Fibroblast of skin of left biceps (primary cell): ENCODE measurements around the gene PSMD13.
A peak's percentile ranks its signal among the peaks of the same experiment; 100 is the strongest.
"Not testable (repeated sequence)": the region's sequence is repeated elsewhere in the genome, so short reads cannot be mapped to it uniquely, and the experiment has no call there.

Experiments used
- DNase-seq, 2 experiments: peaks; one replicate each; pipeline ENCODE4 v3.0.0-alpha.2; 2013; ENCODE audit warnings: low read depth in 2 of 2

Gene PSMD13

GRCh38 chr11:217704-218103 lies 19.1 kb upstream of the PSMD13 start:
- DNase-seq: no peak

DNA sequence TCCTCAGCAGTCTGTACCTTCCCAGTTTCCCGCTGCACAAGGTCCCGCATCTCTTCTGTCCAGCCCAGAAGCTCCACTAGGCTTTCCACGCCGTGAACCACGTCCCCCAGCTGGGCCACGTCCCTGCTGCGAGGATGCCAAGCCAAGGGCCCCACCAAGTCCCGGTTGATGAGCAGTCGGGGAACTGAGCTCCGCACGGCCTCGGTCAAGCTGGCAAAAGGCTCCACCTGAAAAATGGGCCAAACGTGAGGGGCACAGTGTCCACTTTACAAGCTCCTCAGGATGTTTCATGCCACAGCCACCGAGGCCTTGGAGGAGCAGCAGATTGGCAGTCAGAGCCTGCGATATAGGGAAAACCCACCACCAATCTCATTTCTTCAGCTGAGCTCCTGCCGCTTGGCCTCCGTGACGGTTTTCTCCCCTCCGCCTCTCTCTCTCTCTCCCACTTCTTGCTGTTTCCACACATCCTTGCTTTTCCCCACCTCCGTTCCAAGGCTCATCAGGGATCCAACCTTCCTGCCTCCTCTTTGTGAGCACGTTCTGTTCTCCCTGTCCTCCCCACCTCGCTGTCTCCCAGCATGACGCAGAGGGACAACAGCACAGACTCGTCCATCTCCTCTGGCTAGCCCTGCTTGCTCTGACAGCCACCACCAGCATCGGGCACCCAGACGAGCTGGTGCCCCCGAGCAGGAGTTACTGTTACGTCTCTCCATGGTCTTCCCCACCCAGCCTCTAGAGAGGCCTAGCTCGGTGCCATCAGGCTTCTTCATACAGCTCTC lies 17.8 kb upstream of the PSMD13 start:
- no peak for DNase-seq

GRCh38 chr11:220641-221215 lies 16.0 kb upstream of the PSMD13 start:
- not testable (repeated sequence) for DNase-seq

DNA sequence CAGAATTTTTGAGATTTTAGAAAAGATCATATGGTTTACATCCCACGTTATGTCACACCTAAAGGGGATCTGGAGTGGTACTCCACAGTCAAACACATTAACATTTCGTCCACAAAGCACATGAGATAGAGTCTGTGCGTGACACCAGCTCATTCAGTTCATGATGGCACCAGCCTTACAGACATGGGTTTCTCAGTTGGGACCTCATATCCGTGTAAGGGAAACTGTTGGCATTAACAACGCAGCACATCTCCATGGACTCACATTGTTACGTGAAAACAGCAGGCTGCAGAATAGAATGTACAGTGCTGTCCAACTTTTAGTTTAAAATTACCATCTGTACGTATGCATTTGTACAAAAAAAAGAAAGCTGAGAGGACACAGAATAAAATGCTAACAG lies 15.2 kb upstream of the PSMD13 start:
- no peak for DNase-seq

DNA sequence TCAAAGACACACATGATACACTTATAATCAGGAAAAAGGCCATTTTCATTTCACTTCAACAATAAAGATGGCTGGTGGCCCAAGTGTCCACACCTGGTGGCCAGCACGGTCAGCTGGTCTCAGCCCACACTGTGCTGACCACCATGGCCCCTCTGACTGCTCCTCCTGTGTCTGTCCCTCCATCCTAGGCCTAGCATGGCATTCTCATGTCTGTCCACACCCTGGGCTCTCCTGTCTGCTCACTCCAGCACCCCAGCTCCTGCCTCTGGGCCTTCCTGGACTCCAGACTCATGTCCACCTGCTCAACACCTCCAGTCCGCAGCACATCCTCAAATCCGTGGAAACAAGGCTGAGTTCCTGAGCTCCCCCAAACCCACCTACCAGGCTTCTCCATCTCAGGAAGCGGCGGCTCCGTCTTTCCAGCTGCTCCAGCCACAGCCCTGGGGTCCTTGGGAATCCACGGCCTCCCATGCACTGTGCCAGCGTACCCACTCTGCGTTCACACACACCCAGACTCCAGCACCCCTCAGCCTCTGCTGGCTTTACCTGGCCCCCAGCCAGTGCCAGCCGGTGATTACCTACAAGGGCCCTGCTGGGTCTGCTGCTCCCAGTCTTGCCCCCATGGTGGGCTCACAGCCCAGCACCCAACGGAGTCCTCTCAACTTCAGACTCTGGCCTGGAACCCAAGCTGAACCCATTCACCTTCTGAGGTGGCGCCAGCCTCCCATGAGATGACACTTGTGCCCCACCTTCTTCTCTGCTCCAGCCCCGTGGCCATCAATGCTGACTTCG lies 14.6 kb upstream of the PSMD13 start:
- DNase-seq: no peak

GRCh38 chr11:223026-223789 lies 13.6 kb upstream of the PSMD13 start:
- DNase-seq: no peak

- DNase-seq: no peak
Measured at GRCh38 chr11:223884-224283, 12.9 kb upstream of the PSMD13 start.

DNA sequence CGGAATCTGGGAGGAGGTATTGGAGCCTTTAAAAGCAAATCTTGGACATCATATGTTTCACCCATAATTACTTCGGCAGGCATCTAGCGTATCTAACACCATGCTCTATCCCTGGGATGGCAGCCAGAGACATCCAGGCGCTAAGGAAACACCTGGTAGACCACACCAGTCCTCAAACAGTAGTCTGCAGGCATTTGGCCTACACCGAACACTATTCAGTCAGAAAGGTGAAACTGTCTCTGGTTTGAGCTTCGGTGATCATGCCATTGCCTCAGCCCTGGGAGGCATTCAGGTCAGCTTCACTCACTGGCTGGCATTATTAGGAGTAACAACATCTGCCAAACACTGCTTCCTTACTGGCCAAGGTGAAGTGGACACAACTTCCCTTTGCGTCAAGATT lies 12.4 kb upstream of the PSMD13 start:
- DNase-seq: no peak

DNA sequence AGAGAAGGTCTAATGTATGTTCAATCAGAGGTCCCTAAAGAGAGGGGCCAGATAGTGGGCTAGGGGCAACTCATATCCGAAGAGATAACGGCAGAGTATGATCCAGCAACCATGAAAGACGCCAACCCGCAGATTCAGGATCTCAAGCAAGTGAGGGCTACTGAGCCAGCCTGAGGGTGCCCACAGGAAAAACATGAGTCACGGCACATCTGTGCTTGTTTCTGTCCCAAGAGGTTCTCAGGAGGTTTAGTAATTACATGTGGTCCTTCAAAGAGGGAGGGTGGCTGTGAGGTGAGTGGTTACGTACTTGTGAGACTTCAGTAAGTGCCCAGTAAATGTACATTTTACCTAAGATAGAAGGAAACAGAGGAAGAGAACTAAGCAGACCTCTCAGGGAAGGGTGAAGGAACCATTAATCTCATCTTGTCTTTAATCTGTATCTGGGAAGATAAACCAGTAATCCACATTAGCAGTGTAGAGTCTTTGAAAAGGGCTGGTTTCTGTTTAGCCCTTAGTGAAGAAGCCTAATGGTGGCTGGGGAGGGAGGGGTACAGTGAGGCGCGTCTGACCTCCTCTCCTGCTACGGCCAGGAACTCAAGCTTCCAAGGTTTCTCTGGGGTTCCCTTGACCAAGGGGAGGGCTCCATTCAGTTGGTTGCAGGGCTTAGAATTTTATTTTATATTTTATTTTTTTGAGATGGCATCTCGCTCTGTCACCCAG lies 10.9 kb upstream of the PSMD13 start:
- DNase-seq: no peak

- no peak for DNase-seq
Measured at GRCh38 chr11:227824-228379, 8.9 kb upstream of the PSMD13 start.

- DNase-seq: no peak
Measured at GRCh38 chr11:230431-230830, 6.3 kb upstream of the PSMD13 start.

- no peak for DNase-seq
Measured at GRCh38 chr11:232783-233565, 3.8 kb upstream of the PSMD13 start.

DNA sequence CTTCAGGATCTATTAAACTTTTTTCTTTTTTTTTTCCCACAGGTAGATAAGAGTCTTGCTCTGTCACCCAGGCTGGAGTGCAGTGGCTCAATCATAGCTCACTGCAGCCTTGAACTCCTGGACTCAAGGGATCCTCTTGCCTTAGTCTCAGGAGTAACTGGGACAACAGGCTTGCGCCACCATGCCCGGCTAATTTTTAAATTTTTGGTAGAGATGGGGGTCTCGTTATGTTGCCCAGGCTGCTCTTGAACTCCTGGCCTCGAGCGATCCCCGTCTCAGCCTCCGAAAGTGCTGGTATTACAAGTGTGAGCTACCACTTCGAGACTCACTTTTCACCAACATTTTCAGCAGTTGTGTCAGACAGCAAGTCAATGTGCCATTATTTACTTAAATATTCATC lies 1.6 kb upstream of the PSMD13 start:
- no peak for DNase-seq

GRCh38 chr11:235609-235996 lies 1.2 kb upstream of the PSMD13 start:
- no peak for DNase-seq

- peak; percentile 32 to 55 for DNase-seq
Measured at GRCh38 chr11:235997-236773, 591 bp upstream of the PSMD13 start, which contains the start of gene SIRT3. Gene SIRT3, minus strand, starts transcription at chr11:236342. Its CDS starts 14 bp downstream, at chr11:236328.

DNA sequence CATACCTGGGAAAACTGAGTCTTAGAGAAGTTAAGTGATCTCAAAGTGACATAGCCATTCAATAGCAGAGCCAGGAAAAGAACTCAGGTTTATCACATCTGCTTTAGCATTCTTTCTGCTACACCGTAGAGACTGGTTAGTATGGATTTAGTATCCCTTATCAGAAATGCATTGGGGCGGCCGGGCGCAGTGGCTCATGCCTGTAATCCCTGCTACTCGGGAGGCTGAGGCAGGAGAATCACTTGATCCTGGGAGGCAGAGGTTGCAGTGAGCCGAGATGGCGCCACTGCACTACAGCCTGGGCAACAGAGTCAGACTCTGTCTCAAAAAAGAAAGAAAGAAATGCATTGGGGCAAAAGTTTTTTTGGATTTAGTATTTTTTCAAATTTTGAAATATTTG lies 1.6 kb downstream of the PSMD13 start:
- DNase-seq: not testable (repeated sequence)

GRCh38 chr11:240315-240714 lies 3.5 kb downstream of the PSMD13 start:
- no peak for DNase-seq

- DNase-seq: no peak
Measured at GRCh38 chr11:241634-242033, 4.9 kb downstream of the PSMD13 start.

DNA sequence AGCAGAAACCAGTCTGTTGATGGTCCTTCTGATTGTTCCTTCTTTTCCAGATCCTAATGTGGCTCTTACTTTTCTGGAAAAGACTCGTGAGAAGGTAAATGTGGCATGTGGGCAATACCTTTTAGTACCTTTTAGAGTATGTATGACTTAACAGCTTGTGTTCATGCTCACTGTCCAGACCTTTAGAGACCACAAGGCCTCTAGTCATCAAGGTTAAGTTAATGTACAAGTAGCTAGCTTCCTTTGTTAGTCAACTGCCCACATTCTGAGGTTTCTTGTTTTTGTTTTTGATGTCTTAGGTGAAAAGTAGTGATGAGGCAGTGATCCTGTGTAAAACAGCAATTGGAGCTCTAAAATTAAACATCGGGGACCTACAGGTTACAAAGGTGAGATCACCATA lies 7.6 kb downstream of the PSMD13 start:
- DNase-seq: no peak
